Measurements from ENCODE around the gene CSF2.
"Not testable (repeated sequence)": the region's sequence is repeated elsewhere in the genome, so short reads cannot be mapped to it uniquely, and the experiment has no call there.

The CSF2 gene

GRCh38 chr5:132114150-132115121 lies 40.8 kb downstream of the CSF2 start:
- no peak for DNase-seq

- DNase-seq = no peak
Measured at GRCh38 chr5:132115375-132115774, 41.8 kb downstream of the CSF2 start.

- no peak for DNase-seq
Measured at GRCh38 chr5:132116072-132116471, 42.5 kb downstream of the CSF2 start.

- peak; percentile 1 for DNase-seq
Measured at GRCh38 chr5:132116909-132117489, 43.4 kb downstream of the CSF2 start.

- not testable (repeated sequence) for DNase-seq
Measured at GRCh38 chr5:132120717-132121116, 47.1 kb downstream of the CSF2 start.

- not testable (repeated sequence) for DNase-seq
Measured at GRCh38 chr5:132122971-132123370, 49.4 kb downstream of the CSF2 start.

- not testable (repeated sequence) for DNase-seq
Measured at GRCh38 chr5:132123578-132123977, 50.0 kb downstream of the CSF2 start.

All from NCI-H774 (cell line).